Fibroblast of lung (primary cell): ENCODE results near the gene PHLDA2. TPM values are rescaled to one million over a fixed set of nuclear protein-coding genes. Genes with fewer than 3 reads are reported as not detected.

Experiments
- DNase-seq, 2 donors: peaks; one replicate each; pipeline versions ENCODE4 v3.0.0 to v3.0.0-alpha.2; 2010; ENCODE audit warnings: low read depth in 2 of 2
- H2AFZ ChIP-seq: 2 replicates; pipeline ENCODE4 v1.5.1; 2012; ENCODE audit warnings: low read length, control low read depth, inconsistent platforms
- H3K27ac ChIP-seq: 2 replicates; pipeline ENCODE4 v1.5.1; 2011; ENCODE audit warnings: low read length, control low read depth; ENCODE audit not compliant: insufficient read depth
- H3K27me3 ChIP-seq: 2 replicates; pipeline ENCODE4 v1.5.1; 2011; ENCODE audit warnings: mild to moderate bottlenecking, low read length; ENCODE audit not compliant: control insufficient read depth, insufficient read depth
- H3K36me3 ChIP-seq: 2 replicates; pipeline ENCODE4 v1.5.1; 2011; ENCODE audit warnings: low read length; ENCODE audit not compliant: control insufficient read depth, insufficient read depth
- H3K4me1 ChIP-seq: 2 replicates; pipeline ENCODE4 v1.5.1; 2011; ENCODE audit warnings: low read length; ENCODE audit not compliant: control insufficient read depth, insufficient read depth; ENCODE audit errors: extremely low read depth
- H3K4me2 ChIP-seq: 2 replicates; pipeline ENCODE4 v1.5.1; 2011; ENCODE audit warnings: low read length, control low read depth; ENCODE audit not compliant: insufficient read depth; ENCODE audit errors: extremely low read depth
- H3K4me3 ChIP-seq, 4 experiments: fragments of 200-600 bp in 1 of 4; sonication (generic) in 1 of 4; replicated peaks in 1 of 4; 2 replicates each; pipeline ENCODE4 v1.5.1; 2011 to 2016; ENCODE audit warnings: low read length in 4 of 4, low read depth in 3 of 4, mild to moderate bottlenecking in 3 of 4, control low read depth in 2 of 4, inconsistent platforms in 1 of 4, mixed read lengths in 1 of 4; ENCODE audit not compliant: insufficient read depth in 1 of 4; ENCODE audit errors: control extremely low read depth in 1 of 4
- H3K79me2 ChIP-seq: 2 replicates; pipeline ENCODE4 v1.5.1; 2012; ENCODE audit warnings: mild to moderate bottlenecking, low read length, inconsistent platforms; ENCODE audit not compliant: control insufficient read depth, insufficient read depth
- H3K9ac ChIP-seq: 2 replicates; pipeline ENCODE4 v1.5.1; 2011; ENCODE audit warnings: mild to moderate bottlenecking, low read length, control low read depth; ENCODE audit not compliant: insufficient read depth
- H3K9me3 ChIP-seq: 2 replicates; pipeline ENCODE4 v1.5.1; 2012; ENCODE audit warnings: low read depth, low read length; ENCODE audit not compliant: control insufficient read depth, insufficient read depth
- H4K20me1 ChIP-seq: 2 replicates; pipeline ENCODE4 v1.5.1; 2011; ENCODE audit warnings: low read length; ENCODE audit not compliant: control insufficient read depth, insufficient read depth; ENCODE audit errors: extremely low read depth
- CTCF ChIP-seq, 2 donors: IDR thresholded peaks in 1 of 2; conservative IDR thresholded peaks in 1 of 2; 1 replicate in 1 of 2; 2 replicates in 1 of 2; pipeline ENCODE4 v1.5.1; 2011 to 2012; ENCODE audit warnings: low read length in 2 of 2, control low read depth in 1 of 2, inconsistent platforms in 1 of 2, low read depth in 1 of 2, mild to moderate bottlenecking in 1 of 2
- EZH2 ChIP-seq: IDR thresholded peaks from 2 replicates; pipeline ENCODE4 v1.5.1; 2012; ENCODE audit warnings: low read length, control low read depth, mild to moderate bottlenecking; ENCODE audit errors: missing control alignments
- polyA plus RNA-seq, 2 donors: library from polyadenylated mRNA; depleted of rRNA in 1 of 2; stranded (reverse) in 1 of 2; unstranded in 1 of 2; fragments of >200 nt; gene quantifications; 2 replicates each; pipeline ENCODE4 v1.2.1, GENCODE V29; 2011 to 2012; ENCODE audit warnings: missing spikeins in 1 of 2
- total RNA-seq: library from RNA; depleted of rRNA; stranded (reverse); fragments of >200 nt; gene quantifications from 2 replicates; pipeline ENCODE4 v1.2.1, GENCODE V29; 2014

PHLDA2 gene
- total and polyA plus RNA-seq, 2 donors (not counting 1 experiment from before 2014, with no cell fraction given): 6.8 to 16.2 TPM

GRCh38 chr11:2929531-2929949 lies 320 bp upstream of the PHLDA2 start:
- Histone ChIP-seq H3K9ac (peak overlapping the region; percentile 59), H2AFZ (no peak overlapping the region), H3K4me2 (peak overlapping the region; percentile 68), H3K4me3 (peak overlapping the region; percentile 20 to 81 (median 34)), H3K27me3 (no peaks in the 10 kb centered on the region), H3K9me3 (no peaks in the 10 kb centered on the region), H3K79me2 (peaks cover 26% of the 10 kb centered on the region), H3K36me3 (no peaks in the 10 kb centered on the region), H4K20me1 (no peaks in the 10 kb centered on the region), H3K27ac (peak overlapping the region; percentile 94), H3K4me1 (peaks cover 12% of the 10 kb centered on the region)
- no peak for TF ChIP-seq EZH2
- TF ChIP-seq CTCF (conservative IDR thresholded peaks at IDR 0.05 in 1 of 2, IDR thresholded peaks at IDR 0.05 in 1 of 2; ENCODE audit: low read depth in 1 of 2, low read length in 2 of 2): no peak
- peak; percentile 77 for DNase-seq

- Histone ChIP-seq H2AFZ (no peak overlapping the region), H3K27me3 (no peaks in the 10 kb centered on the region), H4K20me1 (no peaks in the 10 kb centered on the region), H3K9me3 (no peaks in the 10 kb centered on the region), H3K4me3 (peak overlapping the region; percentile 79 to 93 (median 85)), H3K36me3 (no peaks in the 10 kb centered on the region), H3K4me1 (peaks cover 11% of the 10 kb centered on the region), H3K79me2 (peaks cover 26% of the 10 kb centered on the region), H3K4me2 (peak overlapping the region; percentile 84), H3K9ac (peak overlapping the region; percentile 93), H3K27ac (peak overlapping the region; percentile 94)
- TF ChIP-seq EZH2: no peak
- TF ChIP-seq CTCF (conservative IDR thresholded peaks at IDR 0.05 in 1 of 2, IDR thresholded peaks at IDR 0.05 in 1 of 2; ENCODE audit: low read depth in 1 of 2, low read length in 2 of 2): peak in 1 of 2 donors; percentile 13
- DNase-seq: peak; percentile 48 to 51
Observed at GRCh38 chr11:2927851-2928604, 1.2 kb downstream of the PHLDA2 start.

- Histone ChIP-seq H3K27ac (no peak overlapping the region), H3K4me3 (peak overlapping the region; percentile 79 to 93 (median 85)), H3K79me2 (peaks cover 26% of the 10 kb centered on the region), H3K4me1 (peaks cover 8% of the 10 kb centered on the region), H3K36me3 (no peaks in the 10 kb centered on the region), H3K4me2 (peak overlapping the region; percentile 84), H3K27me3 (no peaks in the 10 kb centered on the region), H4K20me1 (no peaks in the 10 kb centered on the region), H2AFZ (no peak overlapping the region), H3K9ac (no peak overlapping the region), H3K9me3 (no peaks in the 10 kb centered on the region)
- TF ChIP-seq EZH2: no peak
- no peak for TF ChIP-seq CTCF (conservative IDR thresholded peaks at IDR 0.05 in 1 of 2, IDR thresholded peaks at IDR 0.05 in 1 of 2; ENCODE audit: low read depth in 1 of 2, low read length in 2 of 2)
- DNase-seq: no peak
Observed at GRCh38 chr11:2927121-2927800, 2.0 kb downstream of the PHLDA2 start.
